Stimulated activated CD8-positive, alpha-beta memory T cell treated with anti-CD3 and anti-CD28 coated beads, Interleukin-2, amount 100 ng/mL, for 1 hour (primary cell): Measurements from ENCODE around the gene ABHD10.
"Not testable (repeated sequence)": the region's sequence is repeated elsewhere in the genome, so short reads cannot be mapped to it uniquely, and the experiment has no call there.

Experiments
- DNase-seq, 2 donors: peaks; one replicate each; pipeline ENCODE4 v3.0.0-alpha.2; 2020; ENCODE audit warnings: low read depth in 2 of 2

The ABHD10 gene

DNA sequence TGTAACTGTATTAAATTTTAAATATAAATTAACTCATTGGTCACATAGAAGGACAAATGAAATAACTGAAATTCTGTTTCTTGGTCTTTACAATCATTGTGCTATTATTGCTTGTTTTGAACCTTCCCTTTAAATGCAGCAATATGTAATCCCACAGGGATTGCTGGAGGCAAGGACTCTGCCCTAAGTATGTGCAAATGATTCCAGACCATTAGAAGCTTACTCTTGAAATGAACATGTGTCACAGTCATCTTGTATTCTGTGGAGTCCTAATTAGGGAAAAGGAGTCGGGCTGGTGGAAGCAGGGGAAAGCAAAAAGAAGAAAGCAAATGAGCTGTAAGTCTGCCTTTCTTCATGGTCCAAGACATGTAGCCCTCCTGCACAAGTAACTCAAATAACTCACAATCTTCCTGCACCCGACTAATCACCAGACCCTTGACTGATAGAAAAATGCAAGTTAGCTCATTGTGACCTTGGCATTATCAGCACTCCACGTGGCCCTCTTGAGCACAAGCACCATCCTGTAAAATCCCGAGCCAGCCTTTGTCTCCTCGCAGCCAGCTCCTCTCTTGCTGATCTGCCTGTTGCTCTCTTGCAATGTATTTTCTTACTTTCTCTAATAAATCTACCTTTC, 53.4 kb downstream of the ABHD10 start:
- no peak for DNase-seq

DNA sequence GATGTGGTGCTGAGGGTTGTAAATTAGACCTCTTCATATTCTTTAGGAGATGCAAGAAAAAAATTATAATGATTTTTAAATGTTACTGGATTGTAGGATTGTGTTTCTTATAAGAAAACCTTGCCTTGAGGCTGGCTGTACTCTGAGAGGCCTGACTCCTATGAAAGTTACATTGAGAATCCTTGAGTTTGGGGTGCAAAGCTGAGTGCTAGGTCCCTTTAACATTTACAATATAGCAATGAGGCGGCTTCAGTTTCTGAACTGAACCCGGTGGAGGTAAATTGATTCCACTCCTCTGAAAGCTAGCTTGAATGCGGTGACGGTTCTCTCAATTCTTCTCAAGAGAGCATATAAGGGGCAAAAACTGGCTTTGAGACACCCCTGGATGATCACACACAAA, 55.6 kb downstream of the ABHD10 start, which contains the start of gene TMPRSS7:
TSS of gene TMPRSS7 (plus strand) at position 301 of the 400 bp plus-strand sequence. CDS start 110 bp downstream, outside the sequence.
- DNase-seq, result no peak

DNA sequence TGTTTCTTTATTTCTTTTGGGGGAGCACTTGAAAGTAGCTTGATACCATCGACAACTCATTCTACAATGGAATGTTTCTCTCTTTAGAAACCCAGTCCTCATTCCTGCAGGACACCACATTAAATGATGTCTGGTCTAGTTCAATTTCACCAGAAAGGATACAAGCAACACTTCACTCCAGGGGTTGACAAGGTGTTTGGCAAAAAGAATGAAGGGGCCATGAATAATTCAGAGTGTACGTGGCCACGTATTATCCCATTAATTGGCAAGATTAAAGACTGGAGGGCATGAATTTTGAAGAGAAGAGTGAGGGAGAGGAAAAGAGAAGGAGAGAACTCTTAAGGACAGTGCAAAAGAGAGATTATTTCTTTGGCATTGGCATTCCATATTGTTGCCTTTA, 56.4 kb downstream of the ABHD10 start:
- DNase-seq, result no peak

DNA sequence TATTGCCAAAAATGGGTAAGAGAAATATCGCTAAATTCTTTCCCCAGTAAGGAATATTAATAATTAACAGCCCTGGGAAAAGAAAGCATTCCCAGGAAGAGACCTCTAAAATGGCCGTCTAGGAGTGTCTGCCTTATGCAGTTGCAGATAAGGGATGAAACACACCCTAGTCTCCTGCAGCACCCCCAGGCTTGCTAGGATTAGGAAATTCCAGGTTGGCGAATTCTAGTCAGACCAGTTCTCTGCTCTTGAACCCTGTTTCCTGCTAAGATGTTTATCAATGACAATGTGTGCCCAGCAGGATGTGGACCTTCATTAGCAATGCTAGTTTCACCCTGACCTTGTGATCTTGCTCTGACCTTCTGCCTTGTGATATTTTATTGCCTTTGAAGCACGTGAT, 58.4 kb downstream of the ABHD10 start:
- not testable (repeated sequence) for DNase-seq

DNA sequence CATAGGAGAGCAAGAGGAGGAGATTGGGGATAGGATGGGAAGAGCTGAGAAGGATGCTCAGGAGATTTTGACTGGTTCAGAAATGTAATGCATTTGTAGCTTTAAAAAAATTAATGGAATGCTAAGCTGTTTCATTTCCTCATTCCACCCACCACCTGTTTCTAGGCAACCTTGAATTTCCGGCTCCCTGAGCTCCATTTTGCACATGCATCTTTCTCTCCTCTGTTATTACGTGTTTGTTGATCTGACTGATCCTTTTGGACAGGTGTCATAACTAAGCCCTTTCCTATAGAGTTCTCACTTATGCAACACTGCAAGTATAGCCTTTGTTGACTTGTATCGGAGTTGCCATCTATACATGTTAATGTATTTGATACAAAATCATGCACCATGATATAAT, 60.0 kb downstream of the ABHD10 start:
- no peak for DNase-seq

DNA sequence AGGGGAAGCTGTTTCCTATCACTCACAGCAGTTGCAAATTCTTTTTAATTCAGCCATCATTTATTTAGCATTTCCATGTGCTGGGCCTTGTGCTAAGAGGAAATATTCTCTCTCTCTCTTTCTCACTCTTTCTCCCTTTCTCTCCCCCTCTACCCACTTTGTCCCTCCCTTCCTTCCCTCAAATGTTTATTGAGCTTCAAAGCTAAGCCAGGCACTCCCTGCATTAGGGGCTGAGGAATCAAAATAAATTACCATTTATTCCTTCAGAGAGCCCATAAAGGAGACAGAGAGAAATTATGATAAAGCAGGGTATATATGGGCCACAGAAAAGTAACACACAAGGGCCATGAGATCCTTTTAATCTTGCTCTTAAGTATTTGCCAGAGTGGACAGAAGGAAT, 62.5 kb downstream of the ABHD10 start:
- DNase-seq, result no peak

DNA sequence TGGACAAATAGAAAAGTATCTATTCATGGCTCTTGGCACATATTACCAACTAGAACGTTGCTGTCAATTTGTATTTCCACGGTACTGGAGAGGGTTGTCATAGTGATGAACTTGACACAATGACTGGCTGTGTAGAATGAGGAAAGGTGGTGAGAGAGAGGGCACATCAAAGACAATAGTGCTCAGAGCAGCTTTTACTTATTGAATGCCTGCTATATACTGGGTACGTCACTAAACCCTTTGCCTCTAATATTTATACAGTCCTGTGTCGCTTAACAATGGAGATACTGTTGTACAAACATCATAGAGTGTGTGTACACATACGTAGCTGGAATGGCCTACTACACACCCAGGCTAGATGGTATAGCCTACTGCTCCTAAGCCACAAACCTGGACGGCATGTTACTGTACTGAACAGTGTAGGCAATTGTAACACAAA, 64.0 kb downstream of the ABHD10 start:
- no peak for DNase-seq
